GM19328 (cell line): ENCODE measurements around the gene URB1.
"Not testable (repeated sequence)": the region's sequence is repeated elsewhere in the genome, so short reads cannot be mapped to it uniquely, and the experiment has no call there.

Source experiments
- ATAC-seq: cut with Tn5 transposase; IDR thresholded peaks from one replicate; pipeline ENCODE4 v1.9.1; 2021; ENCODE audit warnings: mild to moderate bottlenecking, moderate library complexity; ENCODE audit not compliant: unreplicated experiment

Gene URB1

GRCh38 chr21:32302560-32302959, 90.3 kb downstream of the URB1 start:
- no peak for ATAC-seq

- no peak for ATAC-seq
These were observed 91.2 kb downstream of the URB1 start for GRCh38 chr21:32301596-32301995.

- no peak for ATAC-seq
These were observed 92.6 kb downstream of the URB1 start for GRCh38 chr21:32300117-32300681.

GRCh38 chr21:32299695-32300094, 93.1 kb downstream of the URB1 start:
- no peak for ATAC-seq

GRCh38 chr21:32298658-32299081, 94.1 kb downstream of the URB1 start, which contains the start of gene MRAP:
Gene MRAP (plus strand): TSS chr21:32298855. CDS start chr21:32298972, 117 bp downstream.
- ATAC-seq = no peak

GRCh38 chr21:32298148-32298559, 94.7 kb downstream of the URB1 start:
- no peak for ATAC-seq

- no peak for ATAC-seq
These were observed 95.4 kb downstream of the URB1 start for GRCh38 chr21:32297449-32297848.

- ATAC-seq = no peak
These were observed 107.3 kb downstream of the URB1 start for GRCh38 chr21:32285476-32285875.

GRCh38 chr21:32282992-32283391, 109.8 kb downstream of the URB1 start:
- no peak for ATAC-seq

- no peak for ATAC-seq
These were observed 111.3 kb downstream of the URB1 start for GRCh38 chr21:32281531-32281930.

- ATAC-seq = peak; percentile 12
These were observed 113.5 kb downstream of the URB1 start for GRCh38 chr21:32279377-32279680.

GRCh38 chr21:32278518-32279376, 114.1 kb downstream of the URB1 start, which contains the start of gene MIS18A:
Gene MIS18A (minus strand): TSS chr21:32279049. CDS start chr21:32279014, 35 bp downstream.
- peak; percentile 91 for ATAC-seq

- no peak for ATAC-seq
These were observed 114.7 kb downstream of the URB1 start for GRCh38 chr21:32278103-32278502.

- no peak for ATAC-seq
These were observed 116.1 kb downstream of the URB1 start for GRCh38 chr21:32276671-32277070.

- no peak for ATAC-seq
These were observed 122.1 kb downstream of the URB1 start for GRCh38 chr21:32270748-32271147.

GRCh38 chr21:32265321-32265720, 127.5 kb downstream of the URB1 start:
- not testable (repeated sequence) for ATAC-seq

- ATAC-seq = no peak
These were observed 130.9 kb downstream of the URB1 start for GRCh38 chr21:32261929-32262328.
